Upper lobe of left lung (tissue), 6 donors: Measurements from ENCODE around the gene RABGEF1. TPM values are rescaled to one million over a fixed set of nuclear protein-coding genes. Genes with fewer than 3 reads are reported as not detected.
A peak's percentile ranks its signal among the peaks of the same experiment; 100 is the strongest.
"Not testable (repeated sequence)": the region's sequence is repeated elsewhere in the genome, so short reads cannot be mapped to it uniquely, and the experiment has no call there.

Experiments used
- ATAC-seq, 2 donors: fragments of 200-7000 bp; cut with Tn5 transposase; one replicate each; pipeline ENCODE4 v1.9.1; 2022; ENCODE audit warnings: mild to moderate bottlenecking in 2 of 2, moderate library complexity in 2 of 2; ENCODE audit not compliant: low FRiP score in 2 of 2
- DNase-seq, 2 donors: peaks; one replicate each; pipeline ENCODE4 v3.0.0-alpha.2; 2019 to 2020
- H3K27ac ChIP-seq, 4 donors: fragments of 200-600 bp; sonication (generic); one replicate each; pipeline ENCODE4 v1.5.1; 2016 to 2019
- H3K27me3 ChIP-seq, 4 donors: fragments of 200-600 bp; sonication (generic); one replicate each; pipeline ENCODE4 v1.5.1; 2017 to 2019
- H3K36me3 ChIP-seq, 4 donors: fragments of 200-600 bp; sonication (generic); one replicate each; pipeline ENCODE4 v1.5.1; 2016 to 2019
- H3K4me1 ChIP-seq, 4 donors: fragments of 200-600 bp; sonication (generic); one replicate each; pipeline ENCODE4 v1.5.1; 2018 to 2019
- H3K4me3 ChIP-seq, 4 donors: fragments of 200-600 bp; sonication (generic); one replicate each; pipeline ENCODE4 v1.5.1; 2017 to 2019; ENCODE audit warnings: mild to moderate bottlenecking in 2 of 4, moderate library complexity in 1 of 4
- H3K9me3 ChIP-seq, 4 donors: fragments of 200-600 bp; sonication (generic); one replicate each; pipeline ENCODE4 v1.5.1; 2018 to 2019
- CTCF ChIP-seq, 6 experiments: fragments of 450-650 bp in 4 of 6; fragments of 200-600 bp in 2 of 6; sonication (generic) in 2 of 6; IDR thresholded peaks; one replicate each; pipeline ENCODE4 v1.5.1; 2016 to 2019; ENCODE audit warnings: antibody characterized with exemption in 6 of 6
- EP300 ChIP-seq, 4 donors: sonication (generic); formaldehyde crosslinking; IDR thresholded peaks; one replicate each; pipeline ENCODE4 v1.5.1; 2017; ENCODE audit warnings: antibody characterized with exemption in 4 of 4, control low read depth in 2 of 4
- POLR2A ChIP-seq, 4 donors: fragments of 450-650 bp; IDR thresholded peaks; one replicate each; pipeline ENCODE4 v1.5.1; 2016 to 2017; ENCODE audit warnings: antibody characterized with exemption in 4 of 4, mild to moderate bottlenecking in 2 of 4
- POLR2AphosphoS5 ChIP-seq, 2 donors: sonication (generic); formaldehyde crosslinking; IDR thresholded peaks; one replicate each; pipeline ENCODE4 v1.5.1; 2017; ENCODE audit warnings: antibody characterized with exemption in 2 of 2
- WGBS, 2 donors: methylation state at CpG; one replicate each; pipeline ENCODE4 v1.1.5; 2017 to 2018; 5-methylcytosine and 5-hydroxymethylcytosine counted together
- total RNA-seq, 6 donors: library from RNA; depleted of rRNA in 4 of 6; stranded (reverse); fragments of >200 nt in 4 of 6; gene quantifications; one replicate each; pipeline versions ENCODE4 v1.1.0 to v1.2.1, GENCODE V29; 2016 to 2021
- donor health status: DM: no; HTN: no; CAD: no; lungs with moderate emphysema.
- donor health status: DM: no; HTN: yes; CAD: no; lungs with severe emphysema.

The RABGEF1 gene
- total RNA-seq, 6 donors from 2014 or later: 20.7 to 35.6 (median 30.3) TPM

- Histone ChIP-seq H3K27me3 (no peaks in the 10 kb centered on the region), H3K27ac (peak overlapping the region; percentile 90 to 98 (median 94)), H3K4me1 (peaks cover 9 to 19% (median 15%) of the 10 kb centered on the region in 4 donors), H3K4me3 (peak overlapping the region; percentile 62 to 98 (median 82)), H3K36me3 (no peaks in the 10 kb centered on the region), H3K9me3 (no peaks in the 10 kb centered on the region)
- ATAC-seq (peak; percentile 98 to 99), DNase-seq (peak; percentile 96 to 99)
- 1% methylated on average over 15 to 32 of the region's 61 CpGs for WGBS, 2 donors
- TF ChIP-seq CTCF (IDR thresholded peaks at IDR 0.05) (peak in 4 of 6 experiments; percentile 63 to 87 (median 80)), POLR2A (IDR thresholded peaks at IDR 0.05) (peak in 3 of 4 donors; percentile 92 to 98 (median 94)), POLR2AphosphoS5 (IDR thresholded peaks at IDR 0.05) (peak; percentile 98 to 99), EP300 (IDR thresholded peaks at IDR 0.05) (no peak)
Measured at GRCh38 chr7:66844552-66845378, 104.2 kb downstream of the RABGEF1 start.

- DNase-seq (peak in 1 of 2 donors; percentile 68), ATAC-seq (no peak)
- peak overlapping the region; percentile 18 to 98 (median 72) for H3K4me3 ChIP-seq
- H3K4me1 ChIP-seq: peaks cover 9 to 19% (median 15%) of the 10 kb centered on the region in 4 donors
- TF ChIP-seq POLR2A (IDR thresholded peaks at IDR 0.05) (no peak), EP300 (IDR thresholded peaks at IDR 0.05) (no peak), POLR2AphosphoS5 (IDR thresholded peaks at IDR 0.05) (no peak), CTCF (IDR thresholded peaks at IDR 0.05) (no peak)
- H3K27ac ChIP-seq: peak overlapping the region; percentile 90 to 98 (median 94)
- H3K27me3 ChIP-seq: no peaks in the 10 kb centered on the region
- WGBS, 2 donors: 62 to 73% methylated on average over 18 to 19 of the region's 19 CpGs
- H3K36me3 ChIP-seq: no peaks in the 10 kb centered on the region
- H3K9me3 ChIP-seq: no peaks in the 10 kb centered on the region
Measured at GRCh38 chr7:66845379-66846095, 105.0 kb downstream of the RABGEF1 start.

GRCh38 chr7:66846096-66846445 lies 105.5 kb downstream of the RABGEF1 start:
- H3K27me3 ChIP-seq, ATAC-seq, H3K9me3 ChIP-seq, H3K36me3 ChIP-seq, DNase-seq: not testable (repeated sequence)
- Histone ChIP-seq H3K27ac (peak overlapping the region in 3 of 4 donors; percentile 90 to 98 (median 93)), H3K4me3 (peak overlapping the region in 1 of 4 donors; percentile 62), H3K4me1 (peaks cover 9 to 19% (median 15%) of the 10 kb centered on the region in 4 donors)
- 93 to 95% methylated on average over 3 to 4 of the region's 4 CpGs for WGBS, 2 donors

- not testable (repeated sequence) for H3K9me3 ChIP-seq, H3K4me3 ChIP-seq, ATAC-seq, H3K36me3 ChIP-seq, H3K27me3 ChIP-seq, DNase-seq
- Histone ChIP-seq H3K27ac (peak overlapping the region in 1 of 4 donors; percentile 7), H3K4me1 (peaks cover 9 to 19% (median 15%) of the 10 kb centered on the region in 4 donors)
- 40% methylated on average over 1 of the region's 2 CpGs; no CpG with 5 or more reads in 1 of the 2 donors for WGBS, 2 donors
Measured at GRCh38 chr7:66847523-66847855, 107.0 kb downstream of the RABGEF1 start.

- H3K36me3 ChIP-seq: no peaks in the 10 kb centered on the region
- H3K4me3 ChIP-seq: no peak overlapping the region
- no peak for TF ChIP-seq CTCF (IDR thresholded peaks at IDR 0.05)
- no peak for TF ChIP-seq EP300 (IDR thresholded peaks at IDR 0.05)
- TF ChIP-seq POLR2AphosphoS5 (IDR thresholded peaks at IDR 0.05): no peak
- no peak for TF ChIP-seq POLR2A (IDR thresholded peaks at IDR 0.05)
- H3K4me1 ChIP-seq: peaks cover 9 to 19% (median 15%) of the 10 kb centered on the region in 4 donors
- WGBS, 2 donors: 65 to 72% methylated on average over 8 to 9 of the region's 9 CpGs
- H3K27me3 ChIP-seq: no peaks in the 10 kb centered on the region
- H3K27ac ChIP-seq: peak overlapping the region in 3 of 4 donors; percentile 7 to 51 (median 17)
- H3K9me3 ChIP-seq: no peaks in the 10 kb centered on the region
- ATAC-seq (no peak), DNase-seq (peak in 1 of 2 donors; percentile 40)
Measured at GRCh38 chr7:66847879-66848790, 107.6 kb downstream of the RABGEF1 start.
